GM23338 (cell line): Measurements from ENCODE around the gene MYNN. TPM values are rescaled to one million over a fixed set of nuclear protein-coding genes. Genes with fewer than 3 reads are reported as not detected.

ENCODE experiments used
- ATAC-seq: fragments of 200-7000 bp; cut with Tn5 transposase; 3 replicates; pipeline ENCODE4 v1.9.1; 2020
- DNase-seq: peaks from one replicate; pipeline ENCODE4 v3.0.0-alpha.2; 2015; ENCODE audit warnings: low spot score
- H2AFZ ChIP-seq: fragments of 200-600 bp; sonication (generic); 2 replicates; pipeline ENCODE4 v1.8.0; 2016; ENCODE audit warnings: antibody characterized with exemption, mild to moderate bottlenecking, moderate library complexity
- H3F3A ChIP-seq: fragments of 200-600 bp; sonication (generic); replicated peaks from 2 replicates; pipeline ENCODE4 v1.8.0; 2017; ENCODE audit warnings: antibody characterized with exemption, mixed run types, low read depth
- H3K27ac ChIP-seq: fragments of 200-600 bp; sonication (generic); 2 replicates; pipeline ENCODE4 v1.6.1; 2016; ENCODE audit warnings: low read depth
- H3K27me3 ChIP-seq: fragments of 200-600 bp; sonication (generic); 2 replicates; pipeline ENCODE4 v1.8.0; 2016; ENCODE audit warnings: mild to moderate bottlenecking, mixed run types, moderate library complexity; ENCODE audit not compliant: insufficient read depth
- H3K36me3 ChIP-seq: fragments of 200-600 bp; sonication (generic); 2 replicates; pipeline ENCODE4 v1.8.0; 2016; ENCODE audit warnings: mild to moderate bottlenecking; ENCODE audit not compliant: insufficient read depth
- H3K4me1 ChIP-seq: fragments of 200-600 bp; sonication (generic); 2 replicates; pipeline ENCODE4 v1.8.0; 2016; ENCODE audit warnings: mild to moderate bottlenecking, moderate library complexity; ENCODE audit not compliant: insufficient read depth
- H3K4me2 ChIP-seq: fragments of 200-600 bp; sonication (generic); 2 replicates; pipeline ENCODE4 v1.7.1; 2017; ENCODE audit warnings: mixed run types
- H3K4me3 ChIP-seq: fragments of 200-600 bp; sonication (generic); 2 replicates; pipeline ENCODE4 v1.6.1; 2016; ENCODE audit warnings: mixed run types
- H3K79me2 ChIP-seq: fragments of 200-600 bp; sonication (generic); replicated peaks from 2 replicates; pipeline ENCODE4 v1.8.0; 2017; ENCODE audit warnings: mild to moderate bottlenecking; ENCODE audit not compliant: insufficient read depth
- H3K9me2 ChIP-seq: fragments of 200-600 bp; sonication (generic); 2 replicates; pipeline ENCODE4 v1.8.0; 2017; ENCODE audit not compliant: insufficient read depth
- H4K20me1 ChIP-seq: fragments of 200-600 bp; sonication (generic); replicated peaks from 2 replicates; pipeline ENCODE4 v1.8.0; 2017; ENCODE audit warnings: mild to moderate bottlenecking; ENCODE audit not compliant: insufficient read depth
- H3K27ac Mint-ChIP-seq: 2 replicates; pipeline ENCODE4 v1.8.0; 2020; ENCODE audit warnings: inconsistent platforms, mild to moderate bottlenecking, moderate library complexity, mixed read lengths
- H3K27me3 Mint-ChIP-seq: 3 replicates; pipeline ENCODE4 v1.8.0; 2022; ENCODE audit warnings: low read depth, mild to moderate bottlenecking, moderate library complexity, mixed read lengths, inconsistent platforms; ENCODE audit not compliant: insufficient read depth, poor library complexity
- H3K36me3 Mint-ChIP-seq: 3 replicates; pipeline ENCODE4 v1.8.0; 2021; ENCODE audit warnings: low read depth, mild to moderate bottlenecking, inconsistent platforms, moderate library complexity, mixed read lengths
- H3K4me1 Mint-ChIP-seq: 3 replicates; pipeline ENCODE4 v1.8.0; 2020; ENCODE audit warnings: mild to moderate bottlenecking, inconsistent platforms, mixed read lengths
- H3K4me3 Mint-ChIP-seq: 3 replicates; pipeline ENCODE4 v1.8.0; 2021; ENCODE audit warnings: moderate library complexity, mild to moderate bottlenecking, inconsistent platforms, mixed read lengths
- H3K9me3 Mint-ChIP-seq: 3 replicates; pipeline ENCODE4 v1.8.0; 2020; ENCODE audit warnings: moderate library complexity, mild to moderate bottlenecking, inconsistent platforms, mixed read lengths
- CREB1 ChIP-seq: fragments of 250-450 bp; sonication (Bioruptor Pico); IDR thresholded peaks from 2 replicates; pipeline ENCODE4 v1.5.0; 2020; ENCODE audit warnings: low read depth, mild to moderate bottlenecking, moderate library complexity
- EZH2 ChIP-seq: fragments of 200-600 bp; sonication (generic); IDR thresholded peaks from one replicate; pipeline ENCODE4 v1.8.0; 2017; ENCODE audit warnings: antibody characterized with exemption, mild to moderate bottlenecking, low read depth; ENCODE audit not compliant: unreplicated experiment
- EZH2phosphoT487 ChIP-seq: fragments of 200-600 bp; sonication (generic); IDR thresholded peaks from one replicate; pipeline ENCODE4 v1.8.1; 2018; ENCODE audit warnings: antibody characterized with exemption; ENCODE audit not compliant: unreplicated experiment
- NANOG ChIP-seq: IDR thresholded peaks from 2 replicates; pipeline ENCODE4 v1.6.1; 2016; ENCODE audit warnings: antibody characterized with exemption, borderline replicate concordance
- POLR2AphosphoS5 ChIP-seq: IDR thresholded peaks from 2 replicates; pipeline ENCODE4 v1.6.1; 2016; ENCODE audit warnings: antibody characterized with exemption, low read depth
- STAT1 ChIP-seq: IDR thresholded peaks from one replicate; pipeline ENCODE4 v1.6.1; 2016; ENCODE audit warnings: antibody characterized with exemption; ENCODE audit not compliant: unreplicated experiment
- ZNF114 ChIP-seq: fragments of 250-450 bp; sonication (Bioruptor Pico); IDR thresholded peaks from 2 replicates; pipeline ENCODE4 v1.5.0; 2020; ENCODE audit warnings: mild to moderate bottlenecking, moderate library complexity
- polyA plus RNA-seq: library from polyadenylated mRNA; unstranded; fragments of >200 nt; fragmentation: Nextera tagmentation; extraction: Ambion mirVana; gene quantifications from 2 replicates; pipeline ENCODE4 v1.2.1, GENCODE V29; 2016
- total RNA-seq: library from RNA; depleted of rRNA; stranded (reverse); fragments of >200 nt; shearing (Covaris generic); gene quantifications from 2 replicates; pipeline ENCODE4 v1.2.3, GENCODE V29; 2014
- TF ChIP-seq, protein P1 (sequence below): fragments of 250-450 bp; sonication (Bioruptor Pico); IDR thresholded peaks from 2 replicates; pipeline ENCODE4 v1.5.0; 2020; ENCODE audit warnings: mild to moderate bottlenecking, moderate library complexity
- TF ChIP-seq, protein P2 (sequence below): IDR thresholded peaks from 2 replicates; pipeline ENCODE4 v1.6.1; 2016; ENCODE audit warnings: antibody characterized with exemption

Gene MYNN
- total and polyA plus RNA-seq, 2 experiments from 2014 or later: 14.2 to 19.4 TPM

DNA sequence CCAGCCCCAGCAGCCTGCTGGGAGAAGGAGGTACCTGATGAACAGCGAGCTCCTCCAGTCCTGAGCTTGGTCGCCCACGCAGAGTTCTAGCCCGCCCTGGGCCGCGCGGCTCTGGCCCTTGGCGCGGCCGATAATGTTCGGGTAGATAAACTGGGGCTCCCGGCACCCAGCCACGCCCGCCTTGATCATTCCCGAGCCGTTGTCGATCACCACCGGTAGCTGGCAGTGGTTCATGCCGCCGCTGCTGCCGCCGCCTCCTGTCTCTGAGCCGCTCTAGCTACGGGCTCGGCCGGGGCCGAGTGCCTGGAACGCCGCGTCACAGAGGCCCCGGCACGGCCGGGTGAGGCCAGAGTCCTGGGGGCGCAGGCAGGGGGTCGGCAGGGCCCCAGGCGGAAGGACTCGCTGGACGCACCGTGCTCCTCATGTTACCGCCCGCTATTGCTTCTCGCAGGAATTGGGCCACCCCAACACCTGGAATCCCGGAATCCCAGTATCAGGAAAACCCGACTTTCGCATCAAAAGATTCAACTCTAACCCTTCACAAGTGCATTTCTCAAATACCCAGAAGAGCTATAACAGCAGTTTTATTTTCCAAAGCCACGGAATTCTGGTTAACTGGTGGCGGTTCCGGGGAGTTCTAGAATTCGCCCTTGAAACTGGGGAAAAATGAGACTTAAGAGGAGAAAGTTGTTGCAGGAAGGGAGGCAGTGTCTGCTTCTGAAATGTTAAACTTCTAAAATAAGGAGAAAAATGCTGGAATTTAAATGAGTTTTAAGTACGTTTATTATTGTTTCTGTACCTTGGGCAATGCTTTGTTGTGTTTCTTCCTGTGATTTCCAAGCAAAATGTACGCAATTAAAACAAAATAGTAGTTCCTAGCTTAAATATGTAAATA is 3.7 kb upstream of the MYNN start, which contains the start of gene ACTRT3:
Gene ACTRT3, minus strand, starts transcription at position 275 of the 895 bp plus-strand sequence. Its CDS starts 41 bp downstream, at position 234.
- Mint-ChIP-seq H3K4me3 (peak within 1 kb of the TSS; percentile 90), H3K9me3 (peaks cover 12% of the 10 kb centered on the region; the same call in 1 of the 3 replicates), H3K27me3 (peaks cover 20% of the 10 kb centered on the region), H3K4me1 (peaks cover 19% of the 10 kb centered on the region), H3K36me3 (peaks cover 12% of the 10 kb centered on the region), H3K27ac (peak within 1 kb of the TSS; percentile 82)
- Histone ChIP-seq H4K20me1 (no peaks in the 10 kb centered on the region), H3F3A (peaks cover 9% of the 10 kb centered on the region; the same call in 1 of the 2 replicates), H3K9me2 (no peaks in the 10 kb centered on the region), H3K27me3 (no peaks in the 10 kb centered on the region), H3K79me2 (peaks cover 12% of the 10 kb centered on the region), H2AFZ (peak within 1 kb of the TSS; percentile 95), H3K4me2 (peak within 1 kb of the TSS; percentile 95), H3K36me3 (no peaks in the 10 kb centered on the region), H3K27ac (peak within 1 kb of the TSS; percentile 98), H3K4me3 (peak within 1 kb of the TSS; percentile 88), H3K4me1 (peaks cover 10% of the 10 kb centered on the region)
- DNase-seq (peak; percentile 85), ATAC-seq (peak; percentile 37)
- TF ChIP-seq STAT1: no peak
- 0 out of 2 replicates have a peak, but pooled peaks have one; percentile 25 for TF ChIP-seq ZNF114
- TF ChIP-seq CREB1 (CRISPR knock-in tag): peak; percentile 77

DNA sequence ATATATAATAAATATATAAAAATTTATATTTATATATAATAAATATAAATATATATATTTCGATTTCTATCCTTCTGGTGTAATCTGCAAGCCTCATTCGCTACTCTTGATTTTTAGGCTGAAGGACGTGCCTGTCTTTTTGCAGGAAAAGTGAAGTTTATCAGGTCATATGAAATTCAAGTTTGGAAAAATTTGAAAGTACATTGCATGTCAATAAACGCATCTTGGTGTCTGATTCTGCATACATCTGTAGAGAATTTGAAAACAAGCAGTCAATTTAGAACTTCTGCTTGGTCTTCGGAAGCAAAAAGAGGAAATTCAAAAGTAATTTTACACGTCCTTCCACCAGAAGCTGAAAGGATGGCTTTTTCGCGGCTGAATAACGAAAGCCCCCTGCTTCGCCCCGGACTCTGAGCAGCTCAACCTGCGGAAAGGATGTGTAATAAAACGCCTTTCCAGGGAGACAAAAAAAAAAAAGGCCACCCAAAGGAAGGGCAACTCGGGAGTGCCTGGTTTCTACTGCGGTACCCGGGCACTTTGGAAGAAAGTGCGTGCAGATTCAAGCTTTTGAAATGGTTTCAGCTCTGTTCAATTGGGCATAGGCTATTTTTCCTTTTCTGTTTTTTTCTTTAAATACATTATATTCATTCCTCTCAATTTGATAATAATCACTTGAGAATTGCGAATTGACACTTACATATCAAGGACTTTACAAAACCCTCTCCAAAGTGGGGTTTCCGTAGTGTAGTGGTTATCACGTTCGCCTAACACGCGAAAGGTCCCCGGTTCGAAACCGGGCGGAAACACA is 1.5 kb upstream of the MYNN start:
- Mint-ChIP-seq H3K9me3 (peaks cover 9% of the 10 kb centered on the region; the same call in 1 of the 3 replicates), H3K36me3 (peaks cover 28% of the 10 kb centered on the region), H3K27me3 (peaks cover 19% of the 10 kb centered on the region), H3K4me3 (peak overlapping the region; percentile 97), H3K27ac (peak overlapping the region; percentile 98), H3K4me1 (peaks cover 30% of the 10 kb centered on the region)
- Histone ChIP-seq H3K4me3 (peak overlapping the region; percentile 96), H3K79me2 (peaks cover 32% of the 10 kb centered on the region), H3K36me3 (peaks cover 5% of the 10 kb centered on the region), H2AFZ (peak overlapping the region; percentile 28; the same call in 1 of the 2 replicates), H3K4me1 (peaks cover 27% of the 10 kb centered on the region), H3K9me2 (no peaks in the 10 kb centered on the region), H3F3A (peaks cover 9% of the 10 kb centered on the region; the same call in 1 of the 2 replicates), H3K4me2 (peak overlapping the region; percentile 74), H4K20me1 (no peaks in the 10 kb centered on the region), H3K27ac (peak overlapping the region; percentile 96), H3K27me3 (no peaks in the 10 kb centered on the region)
- DNase-seq (peak; percentile 78), ATAC-seq (peak; percentile 3)
- TF ChIP-seq, protein P1, sequence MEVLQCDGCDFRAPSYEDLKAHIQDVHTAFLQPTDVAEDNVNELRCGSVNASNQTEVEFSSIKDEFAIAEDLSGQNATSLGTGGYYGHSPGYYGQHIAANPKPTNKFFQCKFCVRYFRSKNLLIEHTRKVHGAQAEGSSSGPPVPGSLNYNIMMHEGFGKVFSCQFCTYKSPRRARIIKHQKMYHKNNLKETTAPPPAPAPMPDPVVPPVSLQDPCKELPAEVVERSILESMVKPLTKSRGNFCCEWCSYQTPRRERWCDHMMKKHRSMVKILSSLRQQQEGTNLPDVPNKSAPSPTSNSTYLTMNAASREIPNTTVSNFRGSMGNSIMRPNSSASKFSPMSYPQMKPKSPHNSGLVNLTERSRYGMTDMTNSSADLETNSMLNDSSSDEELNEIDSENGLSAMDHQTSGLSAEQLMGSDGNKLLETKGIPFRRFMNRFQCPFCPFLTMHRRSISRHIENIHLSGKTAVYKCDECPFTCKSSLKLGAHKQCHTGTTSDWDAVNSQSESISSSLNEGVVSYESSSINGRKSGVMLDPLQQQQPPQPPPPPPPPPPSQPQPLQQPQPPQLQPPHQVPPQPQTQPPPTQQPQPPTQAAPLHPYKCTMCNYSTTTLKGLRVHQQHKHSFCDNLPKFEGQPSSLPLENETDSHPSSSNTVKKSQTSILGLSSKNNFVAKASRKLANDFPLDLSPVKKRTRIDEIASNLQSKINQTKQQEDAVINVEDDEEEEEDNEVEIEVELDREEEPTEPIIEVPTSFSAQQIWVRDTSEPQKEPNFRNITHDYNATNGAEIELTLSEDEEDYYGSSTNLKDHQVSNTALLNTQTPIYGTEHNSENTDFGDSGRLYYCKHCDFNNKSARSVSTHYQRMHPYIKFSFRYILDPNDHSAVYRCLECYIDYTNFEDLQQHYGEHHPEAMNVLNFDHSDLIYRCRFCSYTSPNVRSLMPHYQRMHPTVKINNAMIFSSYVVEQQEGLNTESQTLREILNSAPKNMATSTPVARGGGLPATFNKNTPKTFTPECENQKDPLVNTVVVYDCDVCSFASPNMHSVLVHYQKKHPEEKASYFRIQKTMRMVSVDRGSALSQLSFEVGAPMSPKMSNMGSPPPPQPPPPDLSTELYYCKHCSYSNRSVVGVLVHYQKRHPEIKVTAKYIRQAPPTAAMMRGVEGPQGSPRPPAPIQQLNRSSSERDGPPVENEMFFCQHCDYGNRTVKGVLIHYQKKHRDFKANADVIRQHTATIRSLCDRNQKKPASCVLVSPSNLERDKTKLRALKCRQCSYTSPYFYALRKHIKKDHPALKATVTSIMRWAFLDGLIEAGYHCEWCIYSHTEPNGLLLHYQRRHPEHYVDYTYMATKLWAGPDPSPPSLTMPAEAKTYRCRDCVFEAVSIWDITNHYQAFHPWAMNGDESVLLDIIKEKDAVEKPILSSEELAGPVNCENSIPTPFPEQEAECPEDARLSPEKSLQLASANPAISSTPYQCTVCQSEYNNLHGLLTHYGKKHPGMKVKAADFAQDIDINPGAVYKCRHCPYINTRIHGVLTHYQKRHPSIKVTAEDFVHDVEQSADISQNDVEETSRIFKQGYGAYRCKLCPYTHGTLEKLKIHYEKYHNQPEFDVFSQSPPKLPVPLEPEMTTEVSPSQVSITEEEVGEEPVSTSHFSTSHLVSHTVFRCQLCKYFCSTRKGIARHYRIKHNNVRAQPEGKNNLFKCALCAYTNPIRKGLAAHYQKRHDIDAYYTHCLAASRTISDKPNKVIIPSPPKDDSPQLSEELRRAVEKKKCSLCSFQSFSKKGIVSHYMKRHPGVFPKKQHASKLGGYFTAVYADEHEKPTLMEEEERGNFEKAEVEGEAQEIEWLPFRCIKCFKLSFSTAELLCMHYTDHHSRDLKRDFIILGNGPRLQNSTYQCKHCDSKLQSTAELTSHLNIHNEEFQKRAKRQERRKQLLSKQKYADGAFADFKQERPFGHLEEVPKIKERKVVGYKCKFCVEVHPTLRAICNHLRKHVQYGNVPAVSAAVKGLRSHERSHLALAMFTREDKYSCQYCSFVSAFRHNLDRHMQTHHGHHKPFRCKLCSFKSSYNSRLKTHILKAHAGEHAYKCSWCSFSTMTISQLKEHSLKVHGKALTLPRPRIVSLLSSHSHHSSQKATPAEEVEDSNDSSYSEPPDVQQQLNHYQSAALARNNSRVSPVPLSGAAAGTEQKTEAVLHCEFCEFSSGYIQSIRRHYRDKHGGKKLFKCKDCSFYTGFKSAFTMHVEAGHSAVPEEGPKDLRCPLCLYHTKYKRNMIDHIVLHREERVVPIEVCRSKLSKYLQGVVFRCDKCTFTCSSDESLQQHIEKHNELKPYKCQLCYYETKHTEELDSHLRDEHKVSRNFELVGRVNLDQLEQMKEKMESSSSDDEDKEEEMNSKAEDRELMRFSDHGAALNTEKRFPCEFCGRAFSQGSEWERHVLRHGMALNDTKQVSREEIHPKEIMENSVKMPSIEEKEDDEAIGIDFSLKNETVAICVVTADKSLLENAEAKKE (CRISPR knock-in tag): no peak
- TF ChIP-seq POLR2AphosphoS5 (0 out of 2 replicates have a peak, but pooled peaks have one; percentile 24), EZH2phosphoT487 (no peak), EZH2 (no peak), CREB1 (CRISPR knock-in tag) (no peak), NANOG (no peak)
- TF ChIP-seq, protein P2, sequence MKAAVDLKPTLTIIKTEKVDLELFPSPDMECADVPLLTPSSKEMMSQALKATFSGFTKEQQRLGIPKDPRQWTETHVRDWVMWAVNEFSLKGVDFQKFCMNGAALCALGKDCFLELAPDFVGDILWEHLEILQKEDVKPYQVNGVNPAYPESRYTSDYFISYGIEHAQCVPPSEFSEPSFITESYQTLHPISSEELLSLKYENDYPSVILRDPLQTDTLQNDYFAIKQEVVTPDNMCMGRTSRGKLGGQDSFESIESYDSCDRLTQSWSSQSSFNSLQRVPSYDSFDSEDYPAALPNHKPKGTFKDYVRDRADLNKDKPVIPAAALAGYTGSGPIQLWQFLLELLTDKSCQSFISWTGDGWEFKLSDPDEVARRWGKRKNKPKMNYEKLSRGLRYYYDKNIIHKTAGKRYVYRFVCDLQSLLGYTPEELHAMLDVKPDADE: no peak
